VCaP (cell line): ENCODE measurements around the gene RSRC2.

Experiments
- H3K27ac ChIP-seq: fragments of 450-650 bp; 2 replicates; pipeline ENCODE4 v1.5.1; 2017
- CTCF ChIP-seq: fragments of 450-650 bp; conservative IDR thresholded peaks from 2 replicates; pipeline ENCODE4 v1.5.1; 2017; ENCODE audit warnings: mild to moderate bottlenecking, moderate library complexity

Gene RSRC2

DNA sequence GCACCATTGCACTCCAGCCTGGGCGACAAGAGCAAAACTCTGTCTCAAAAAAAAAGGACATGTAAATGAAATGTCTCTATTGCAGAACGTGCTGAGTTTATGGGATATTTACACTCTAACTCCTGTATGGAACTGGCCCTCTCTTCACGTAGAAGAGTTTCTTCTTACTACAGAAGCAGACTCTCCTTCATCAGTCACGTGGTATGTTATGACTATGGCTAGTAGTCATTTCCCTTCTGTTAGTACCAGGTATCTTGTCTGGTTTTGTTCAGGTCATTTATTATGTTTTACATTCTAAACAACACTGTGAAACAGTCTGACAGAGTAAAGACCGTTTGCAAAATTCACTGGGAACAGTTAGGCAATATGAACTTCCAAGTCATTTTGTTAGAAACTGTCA, 20.6 kb upstream of the RSRC2 start:
- TF ChIP-seq CTCF = no peak
- H3K27ac ChIP-seq = no peak overlapping the region

DNA sequence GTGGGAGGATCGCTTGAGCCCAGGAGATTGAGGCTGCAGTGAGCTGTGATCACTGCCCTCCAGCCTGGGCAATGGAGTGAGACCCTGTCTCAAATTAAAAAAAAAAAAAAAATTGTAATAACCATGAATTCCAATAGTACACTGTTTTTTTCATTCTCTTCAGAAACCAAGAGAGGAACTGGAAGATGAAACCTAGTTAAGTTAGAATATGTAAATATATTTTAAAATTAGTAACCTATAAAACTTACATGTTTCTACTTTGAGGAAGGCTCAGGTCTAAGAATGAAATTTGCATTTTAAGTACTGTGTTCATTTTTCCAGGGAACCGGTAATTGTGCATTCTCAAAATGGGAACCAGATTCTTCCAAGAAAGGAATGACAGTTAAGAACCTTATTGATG, 19.1 kb upstream of the RSRC2 start:
- TF ChIP-seq CTCF = no peak

GRCh38 chr12:122544537-122544936, 17.8 kb upstream of the RSRC2 start:
- TF ChIP-seq CTCF = no peak
- H3K27ac ChIP-seq = no peak overlapping the region

More for the DNA sequence above, 19.1 kb upstream of the RSRC2 start:
- no peak overlapping the region for H3K27ac ChIP-seq

DNA sequence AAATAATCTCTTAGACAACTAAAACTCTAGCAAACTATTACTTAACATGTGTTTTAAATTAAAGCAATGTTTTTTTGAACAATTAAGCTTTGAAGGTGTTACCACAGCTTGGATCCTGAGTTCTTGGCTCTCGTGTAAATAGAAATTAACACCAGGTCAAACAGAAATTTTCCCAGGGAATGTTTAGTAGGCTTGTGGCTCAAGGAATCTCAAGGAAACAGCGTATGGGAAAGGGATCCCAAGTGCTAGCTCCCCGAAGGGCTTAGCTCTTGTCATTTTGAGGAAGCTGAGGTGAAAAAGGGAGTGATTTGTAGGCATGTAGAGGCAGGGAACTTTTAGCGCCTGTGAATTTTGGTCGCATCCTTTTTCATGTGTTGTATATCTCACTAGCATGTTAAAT, 11.8 kb upstream of the RSRC2 start:
- H3K27ac ChIP-seq = no peak overlapping the region
- TF ChIP-seq CTCF = no peak

GRCh38 chr12:122537021-122537420, 10.3 kb upstream of the RSRC2 start:
- H3K27ac ChIP-seq = no peak overlapping the region
- no peak for TF ChIP-seq CTCF

GRCh38 chr12:122533856-122534255, 7.1 kb upstream of the RSRC2 start:
- no peak overlapping the region for H3K27ac ChIP-seq
- TF ChIP-seq CTCF = no peak

- peak overlapping the region; percentile 99; the same call in 1 of the 2 replicates for H3K27ac ChIP-seq
- no peak for TF ChIP-seq CTCF
Observed at GRCh38 chr12:122528992-122529391, 2.3 kb upstream of the RSRC2 start.

DNA sequence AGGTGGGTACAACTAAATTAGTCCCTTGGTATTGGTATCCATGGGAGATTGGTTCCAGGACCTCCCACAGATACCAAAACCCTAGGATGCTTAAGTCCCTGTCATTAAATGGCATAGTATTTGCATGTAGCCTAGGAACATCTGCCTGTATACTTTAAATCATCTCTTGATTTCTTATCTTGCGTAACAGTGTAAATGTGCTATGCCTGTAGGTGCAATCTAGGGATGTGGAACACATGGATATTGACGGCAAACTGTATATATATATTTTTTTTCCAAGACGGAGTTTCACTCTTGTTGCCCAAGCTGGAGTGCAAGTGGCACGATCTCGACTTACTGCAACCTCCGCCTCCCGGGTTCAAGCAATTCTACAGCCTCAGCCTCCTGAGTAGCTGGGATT, 1.8 kb upstream of the RSRC2 start:
- no peak for TF ChIP-seq CTCF
- H3K27ac ChIP-seq = peak overlapping the region; percentile 99
